GM12878 (cell line): ENCODE data around the gene PPIB. TPM values are rescaled to one million over a fixed set of nuclear protein-coding genes. Genes with fewer than 3 reads are reported as not detected.
"Not testable (repeated sequence)": the region's sequence is repeated elsewhere in the genome, so short reads cannot be mapped to it uniquely, and the experiment has no call there.

Experiments
- ATAC-seq: fragments of 200-7000 bp; cut with Tn5 transposase; 3 replicates; pipeline ENCODE4 v1.9.1; 2020; ENCODE audit warnings: mild to moderate bottlenecking, moderate library complexity
- BruUV-seq: library from RNA; stranded (reverse); fragments of 400-500 nt; replicated peaks from 2 replicates; lab custom pipeline; 2021; lab: Mats Ljungman, UMichigan
- CTCF ChIA-PET: fragments of 300-600 bp; sonication (Branson Sonifier 250); formaldehyde crosslinking; extraction: SDS; loops from one replicate; lab custom pipeline; 2021; ENCODE audit warnings: inconsistent platforms; lab: Yijun Ruan, JAX
- POLR2A ChIA-PET: fragments of 350-600 bp; formaldehyde crosslinking; extraction: SDS; loops from one replicate; lab custom pipeline; 2021; ENCODE audit warnings: inconsistent platforms; lab: Charles Lee
- RAD21 ChIA-PET: fragments of 300-600 bp; sonication (Branson Sonifier 250); formaldehyde crosslinking; loops from one replicate; lab custom pipeline; 2023; ENCODE audit warnings: antibody characterized with exemption; ENCODE audit not compliant: unreplicated experiment; lab: Charles Lee
- SMC1A ChIA-PET: fragments of 300-600 bp; sonication (Branson Sonifier 250); formaldehyde crosslinking; loops from one replicate; lab custom pipeline; 2023; ENCODE audit not compliant: unreplicated experiment, uncharacterized antibody; lab: Charles Lee
- DNase-seq: peaks from one replicate; pipeline ENCODE4 v3.0.0-alpha.2; 2011; ENCODE audit warnings: low read depth, low spot score
- FAIRE-seq: peaks from 3 replicates; lab custom pipeline; 2011; peaks lifted over from hg19 to GRCh38; lab: Jason Lieb, UNC
- H2AFZ ChIP-seq: 2 replicates; pipeline ENCODE4 v1.6.0; 2011; ENCODE audit warnings: low read depth, low read length, control low read depth; ENCODE audit not compliant: control insufficient read depth
- H3K27ac ChIP-seq: 2 replicates; pipeline ENCODE4 v1.5.1; 2011; ENCODE audit warnings: control low read depth; ENCODE audit not compliant: control insufficient read depth, insufficient read depth
- H3K27me3 ChIP-seq, 2 experiments: replicated peaks in 1 of 2; 2 replicates each; pipeline versions ENCODE4 v1.6.0 to v1.6.1; 2011; ENCODE audit warnings: low read length in 1 of 2; ENCODE audit not compliant: control insufficient read depth in 2 of 2, insufficient read depth in 2 of 2
- H3K36me3 ChIP-seq, 2 experiments: 2 replicates each; pipeline ENCODE4 v1.5.1; 2011; ENCODE audit warnings: low read length in 1 of 2; ENCODE audit not compliant: control insufficient read depth in 2 of 2, insufficient read depth in 2 of 2
- H3K4me1 ChIP-seq: 2 replicates; pipeline ENCODE4 v1.6.1; 2011; ENCODE audit warnings: mild to moderate bottlenecking, low read length, moderate library complexity, mixed read lengths; ENCODE audit not compliant: control insufficient read depth, insufficient read depth
- H3K4me2 ChIP-seq: 2 replicates; pipeline ENCODE4 v1.6.0; 2011; ENCODE audit warnings: control low read depth; ENCODE audit not compliant: control insufficient read depth, insufficient read depth
- H3K4me3 ChIP-seq: fragments of 200-600 bp; sonication (generic); 2 replicates; pipeline ENCODE4 v1.5.1; 2016
- H3K79me2 ChIP-seq: 2 replicates; pipeline ENCODE4 v1.6.0; 2011; ENCODE audit warnings: low read length; ENCODE audit not compliant: control insufficient read depth, insufficient read depth
- H3K9ac ChIP-seq: 2 replicates; pipeline ENCODE4 v1.8.0; 2011; ENCODE audit warnings: low read length, control low read depth, mixed read lengths; ENCODE audit not compliant: control insufficient read depth, insufficient read depth
- H3K9me3 ChIP-seq: replicated peaks from 3 replicates; pipeline ENCODE4 v1.5.1; 2011; ENCODE audit warnings: mild to moderate bottlenecking, low read length; ENCODE audit not compliant: control insufficient read depth, insufficient read depth
- H4K20me1 ChIP-seq: 2 replicates; pipeline ENCODE4 v1.6.0; 2011; ENCODE audit not compliant: control insufficient read depth, insufficient read depth
- CUX1 ChIP-seq: IDR thresholded peaks from 2 replicates; pipeline ENCODE4 v1.6.1; 2012; ENCODE audit warnings: improper control_type of control experiment, low read depth, low read length; ENCODE audit not compliant: insufficient replicate concordance
- WGBS: methylation state at CpG from one replicate; pipeline ENCODE4 v1.1.6; 2016; ENCODE audit warnings: low lambda C conversion rate; ENCODE audit not compliant: insufficient replicate concordance, insufficient coverage; ENCODE audit errors: missing lambda C conversion rate; 5-methylcytosine and 5-hydroxymethylcytosine counted together
- in situ Hi-C: fragments of 300-500 bp; cut with MboI; formaldehyde crosslinking; loops from 9 replicates; pipeline ENCODE4 v1.14.3; 2018; ENCODE audit warnings: mixed read lengths
- intact Hi-C: fragments of 100-400 bp; cut with micrococcal nuclease; formaldehyde crosslinking; loops from one replicate; pipeline ENCODE4 v1.14.2; 2022; ENCODE audit not compliant: unreplicated experiment
- polyA plus RNA-seq, 11 experiments: library from polyadenylated mRNA; depleted of rRNA in 4 of 11; unstranded in 6 of 11; stranded (reverse) in 5 of 11; fragments of >200 nt; fragmentation: Nextera tagmentation in 4 of 11; fragmentation: Illumina TruSeq in 1 of 11; extraction: Ambion mirVana in 4 of 11; extraction: Trizol in 1 of 11; gene quantifications; 1 replicate in 1 of 11; 2 replicates in 10 of 11; pipeline versions ENCODE4 v1.2.1 to v1.2.3, GENCODE V29; 2011 to 2016; ENCODE audit warnings: inconsistent platforms in 2 of 11, missing spikeins in 2 of 11, low read depth in 1 of 11
- total RNA-seq, 4 experiments: library from RNA; depleted of rRNA in 3 of 4; stranded (reverse); fragments of >200 nt in 3 of 4; fragmentation: Illumina TruSeq in 1 of 4; extraction: Trizol in 1 of 4; gene quantifications; 2 replicates each; pipeline versions ENCODE4 v1.2.1 to v1.2.3, GENCODE V29; 2013 to 2021

The PPIB gene
- total and polyA plus RNA-seq, 10 of the 15 experiments (the other 5 are each of a cell fraction or from before 2014, with no cell fraction given) = 344 to 936 (median 508) TPM

GRCh38 chr15:64121614-64122013 is 41.2 kb downstream of the PPIB start (continued):
- no peak for TF ChIP-seq CUX1

GRCh38 chr15:64120322-64120721 is 42.5 kb downstream of the PPIB start:
- SMC1A ChIA-PET, H3K9me3 ChIP-seq, POLR2A ChIA-PET, H3K79me2 ChIP-seq, H3K4me1 ChIP-seq, in situ Hi-C loops, H3K27me3 ChIP-seq, BruUV-seq, H3K4me2 ChIP-seq, H3K9ac ChIP-seq, H3K4me3 ChIP-seq, ATAC-seq, DNase-seq, H2AFZ ChIP-seq, H3K27ac ChIP-seq, H4K20me1 ChIP-seq, FAIRE-seq, intact Hi-C loops: not testable (repeated sequence)
- peaks cover 13 to 32% of the 10 kb centered on the region in 2 experiments for H3K36me3 ChIP-seq
- WGBS = 83% methylated on average over 2 of the region's 2 CpGs
- ChIA-PET CTCF (interaction anchor here (0.6 to 1.8 kb wide), 4 partner anchors 10 to 1732 kb away, joined by 3 to 5 read pairs (median 4); no protein-coding TSS in a partner anchor), RAD21 (interaction anchor here (0.9 kb wide), 1 partner anchor 33 kb away, joined by 3 read pairs; no protein-coding TSS in a partner anchor)
